Keratinocyte (primary cell): ENCODE results near the gene UBA7.
"Not testable (repeated sequence)": the region's sequence is repeated elsewhere in the genome, so short reads cannot be mapped to it uniquely, and the experiment has no call there.

Experiments
- CTCF ChIP-seq, 3 experiments: IDR thresholded peaks in 1 of 3; conservative IDR thresholded peaks in 1 of 3; optimal IDR thresholded peaks in 1 of 3; 2 replicates in 2 of 3; 3 replicates in 1 of 3; pipeline versions ENCODE3 to v1.5.1; 2011; ENCODE audit warnings: low read length in 3 of 3, mild to moderate bottlenecking in 3 of 3, moderate library complexity in 2 of 3, control low read depth in 1 of 3, inconsistent platforms in 1 of 3; ENCODE audit not compliant: insufficient read depth in 2 of 3; ENCODE audit errors: extremely low read depth in 1 of 3
- EZH2 ChIP-seq: IDR thresholded peaks from one replicate; pipeline ENCODE4 v1.6.1; 2012; ENCODE audit warnings: inconsistent platforms, mild to moderate bottlenecking, low read length, moderate library complexity

- TF ChIP-seq EZH2; CTCF (optimal IDR thresholded peaks at IDR 0.05 in 1 of 3, IDR thresholded peaks at IDR 0.05 in 1 of 3, conservative IDR thresholded peaks at IDR 0.05 in 1 of 3; ENCODE audit: extremely low read depth in 1 of 3, insufficient read depth in 2 of 3, low read length in 3 of 3): not testable (repeated sequence)
Measured at GRCh38 chr3:49780975-49781365, 32.8 kb downstream of the UBA7 start.
